T-helper 2 cell (primary cell): ENCODE data around the gene GPR146.
A peak's percentile ranks its signal among the peaks of the same experiment; 100 is the strongest.
"Not testable (repeated sequence)": the region's sequence is repeated elsewhere in the genome, so short reads cannot be mapped to it uniquely, and the experiment has no call there.

Source experiments
- DNase-seq, 5 experiments: peaks; one replicate each; pipeline versions ENCODE4 v3.0.0 to v3.0.0-alpha.2; 2012 to 2022

The GPR146 gene

GRCh38 chr7:1026721-1027161, 17.6 kb upstream of the GPR146 start:
- no peak for DNase-seq

DNA sequence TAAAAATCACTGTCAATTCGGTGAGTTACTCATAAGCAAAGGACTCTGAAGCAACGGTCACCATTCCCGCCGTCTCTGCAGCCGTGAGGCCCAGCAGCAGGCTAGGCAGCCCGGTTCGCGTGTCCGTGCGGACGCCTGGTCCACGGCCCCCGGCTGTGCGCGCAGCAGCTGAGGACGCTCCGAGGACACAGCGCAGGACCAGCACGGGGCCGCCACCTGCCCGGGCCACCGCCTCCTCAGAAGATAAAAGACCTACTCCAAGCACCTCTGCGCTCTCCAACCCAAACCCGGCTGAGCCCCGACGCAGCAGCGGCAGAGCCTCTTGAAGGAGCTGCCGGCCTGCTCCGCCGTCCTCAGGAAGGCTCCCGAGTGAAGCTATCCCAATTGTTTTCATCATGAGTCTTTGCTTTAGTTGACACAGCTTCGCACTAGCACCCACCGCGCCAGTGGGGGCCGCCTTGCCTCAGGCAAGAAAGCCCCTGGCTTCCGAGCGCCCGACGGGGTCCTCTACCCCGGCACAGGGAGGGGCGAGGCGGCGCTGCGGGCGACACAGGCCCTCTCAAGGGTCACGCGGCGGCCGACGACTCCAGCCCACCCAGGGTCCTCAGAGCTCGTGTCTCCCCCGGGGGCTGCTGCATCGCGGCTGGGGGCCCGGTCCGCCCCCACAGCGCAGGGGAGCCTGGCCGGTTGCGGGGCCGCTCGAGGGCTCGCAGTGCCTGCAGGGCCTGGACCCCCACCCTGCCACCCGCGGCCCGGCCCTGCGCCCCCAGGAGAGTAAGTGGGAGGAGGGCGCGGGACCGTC, 16.9 kb upstream of the GPR146 start:
- DNase-seq = no peak

DNA sequence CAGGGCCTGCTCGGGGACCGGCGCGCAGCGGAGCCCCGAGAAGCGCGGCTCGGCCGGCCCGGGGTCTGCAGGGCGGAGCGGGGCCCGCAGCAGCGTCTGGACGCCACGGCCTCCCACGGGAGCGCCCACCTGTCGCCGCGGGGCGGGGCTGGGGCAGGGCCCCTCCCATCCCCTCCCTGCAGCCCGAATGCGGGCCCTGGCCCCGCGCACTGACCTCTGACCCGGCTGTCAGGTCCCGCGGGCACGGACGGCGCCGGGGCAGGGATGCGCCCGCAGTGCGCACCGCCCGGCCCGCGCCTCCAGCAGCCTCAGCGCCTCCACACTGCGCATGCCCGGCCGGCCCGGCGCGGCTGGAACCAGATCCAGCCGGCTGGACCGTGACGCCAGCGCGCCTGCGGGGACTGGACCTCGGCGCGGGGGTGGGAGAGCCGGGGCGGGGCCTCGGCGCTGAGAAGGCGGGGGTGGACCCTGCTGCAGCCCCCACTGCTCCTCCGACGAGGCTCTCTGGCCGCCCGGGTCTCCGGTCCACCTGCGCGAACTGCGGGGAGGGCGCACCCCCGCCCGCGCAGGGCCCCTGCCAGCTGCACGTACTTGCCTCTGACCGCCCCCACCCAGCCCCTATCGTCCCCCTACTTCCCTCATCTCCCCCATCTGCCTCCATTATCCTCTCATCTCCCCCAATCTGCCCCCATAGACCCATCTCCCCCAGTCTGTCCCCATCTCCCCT, 16.1 kb upstream of the GPR146 start:
- peak; percentile 67 to 90 (median 72) for DNase-seq

GRCh38 chr7:1028775-1029636, 15.3 kb upstream of the GPR146 start:
- DNase-seq = peak in 4 of 5 experiments; percentile 35 to 86 (median 44)

DNA sequence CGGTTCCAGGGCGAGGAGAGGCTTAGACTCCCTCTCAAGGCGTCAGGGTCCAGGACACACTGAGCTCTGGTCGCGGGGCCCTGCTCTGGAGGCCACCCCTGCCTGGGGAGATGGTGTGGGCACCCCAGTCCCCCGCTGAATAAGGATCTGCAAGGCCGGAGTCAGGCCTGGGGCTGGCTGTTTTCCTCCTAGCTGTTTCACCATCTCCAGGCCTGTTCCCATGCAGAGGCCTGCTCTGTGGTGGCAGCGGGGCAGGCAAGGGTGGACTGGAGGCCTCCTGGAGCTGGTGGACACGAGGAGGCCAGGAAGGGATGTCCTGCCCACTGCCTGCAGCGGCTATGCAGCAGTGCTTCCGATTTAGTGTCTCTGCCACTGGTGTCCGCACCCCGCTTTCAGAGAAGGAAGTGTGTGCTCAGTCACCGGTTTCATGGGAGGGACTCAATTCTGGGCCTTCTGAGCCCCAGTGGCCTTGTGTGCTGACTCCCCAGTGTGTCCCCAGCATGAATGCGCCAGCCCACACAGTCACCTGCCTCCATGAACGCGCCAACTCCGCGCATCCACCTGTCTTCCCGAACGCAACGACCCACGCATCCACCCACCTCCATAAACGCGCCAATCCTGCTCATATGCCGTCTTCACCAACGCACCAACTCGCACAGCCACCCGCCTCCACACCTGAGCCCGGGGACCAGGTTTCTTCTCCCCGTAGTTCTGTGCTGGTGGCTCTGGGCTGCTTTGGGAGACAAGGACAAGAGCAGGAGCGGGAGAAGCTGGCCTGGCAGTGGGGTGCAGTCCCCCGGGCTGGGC, 14.5 kb upstream of the GPR146 start:
- no peak for DNase-seq

- no peak for DNase-seq
Observed at GRCh38 chr7:1030444-1031070, 13.8 kb upstream of the GPR146 start.

DNA sequence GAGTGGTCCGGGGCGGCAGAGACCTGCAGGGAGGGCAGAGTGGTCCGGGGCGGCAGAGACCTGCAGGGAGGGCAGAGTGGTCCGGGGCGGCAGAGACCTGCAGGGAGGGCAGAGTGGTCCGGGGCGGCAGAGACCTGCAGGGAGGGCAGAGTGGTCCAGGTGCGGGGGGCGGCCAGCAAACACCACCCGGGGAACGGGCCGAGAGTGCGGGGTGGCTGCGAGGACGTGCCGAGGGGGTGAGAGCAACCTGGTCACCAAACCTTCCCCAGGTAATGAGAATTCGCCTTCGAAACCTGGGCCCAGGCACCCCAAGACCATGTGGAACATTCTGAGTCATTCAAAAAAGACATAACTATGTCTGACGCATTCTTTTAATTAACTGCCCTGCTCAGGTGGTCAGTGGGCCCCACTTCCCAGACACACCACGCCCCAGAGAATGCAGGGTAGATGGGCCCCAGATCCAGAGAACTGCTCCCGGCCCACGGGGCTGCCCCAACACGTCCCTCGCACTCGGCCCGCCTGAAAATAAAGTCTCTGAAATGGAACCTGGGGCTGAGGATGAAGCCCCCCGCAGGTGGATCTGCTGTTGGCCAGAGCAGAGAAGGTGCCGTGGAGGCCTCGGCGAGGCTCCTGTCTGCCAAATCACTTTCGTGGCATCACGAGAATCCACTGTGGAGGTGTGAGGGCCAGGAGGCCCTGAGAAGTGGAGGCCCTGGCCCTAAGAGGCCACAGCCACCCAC, 12.5 kb upstream of the GPR146 start:
- no peak for DNase-seq

- DNase-seq = no peak
Observed at GRCh38 chr7:1032536-1033181, 11.7 kb upstream of the GPR146 start.

- peak in 3 of 5 experiments; percentile 38 to 78 (median 64) for DNase-seq
Observed at GRCh38 chr7:1033546-1034145, 10.7 kb upstream of the GPR146 start.

DNA sequence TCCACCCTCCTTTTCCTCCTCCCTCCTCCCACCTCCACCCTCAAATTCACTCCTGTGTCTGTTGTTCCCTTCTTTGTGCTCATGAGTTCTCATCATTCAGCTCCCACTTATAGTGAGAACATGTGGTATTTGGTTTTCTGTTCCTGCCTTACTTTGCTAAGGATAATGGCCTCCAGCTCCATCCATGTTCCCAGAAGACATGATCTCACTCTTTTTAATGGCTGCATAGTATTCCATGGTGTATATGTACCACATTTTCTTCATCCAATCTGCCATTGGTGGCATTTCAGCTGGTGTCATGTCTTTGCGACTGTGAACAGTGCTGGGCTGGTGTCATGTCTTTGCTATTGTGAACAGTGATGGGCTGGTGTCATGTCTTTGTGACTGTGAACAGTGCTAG, 9.6 kb upstream of the GPR146 start:
- DNase-seq = not testable (repeated sequence)

DNA sequence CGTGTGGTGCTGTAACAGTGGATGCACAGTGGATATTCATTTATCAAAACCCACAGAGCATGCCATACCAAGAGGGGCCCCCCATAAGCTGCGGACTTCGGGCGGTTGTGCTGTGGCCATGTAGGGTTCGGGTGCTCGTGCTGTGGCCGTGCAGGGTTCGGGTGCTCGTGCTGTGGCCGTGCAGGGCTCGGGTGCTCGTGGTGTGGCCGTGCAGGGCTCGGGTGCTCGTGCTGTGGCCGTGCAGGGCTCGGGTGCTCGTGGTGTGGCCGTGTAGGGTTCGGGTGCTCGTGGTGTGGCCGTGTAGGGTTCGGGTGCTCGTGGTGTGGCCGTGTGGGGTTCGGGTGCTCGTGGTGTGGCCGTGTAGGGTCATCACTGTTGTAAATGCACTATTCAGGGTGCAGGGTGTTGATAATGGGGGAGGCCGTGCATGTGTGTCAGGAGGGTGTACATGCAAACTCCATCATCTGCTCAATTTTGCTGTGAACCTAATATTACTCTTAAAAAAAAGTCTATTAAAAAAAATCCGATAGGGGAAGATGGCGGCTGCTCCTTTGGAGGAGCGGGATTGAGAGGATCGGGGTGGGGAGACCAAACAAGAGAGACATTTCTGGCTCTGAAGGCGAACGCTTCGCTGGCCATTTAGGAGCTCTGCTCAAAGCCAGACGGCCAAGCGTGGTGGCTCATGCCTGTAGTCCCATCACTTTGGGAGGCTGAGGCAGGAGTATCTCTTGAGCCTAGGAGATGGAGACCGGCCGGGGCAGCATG, 8.0 kb upstream of the GPR146 start:
- DNase-seq = not testable (repeated sequence)

GRCh38 chr7:1040233-1040632, 4.1 kb upstream of the GPR146 start:
- not testable (repeated sequence) for DNase-seq

DNA sequence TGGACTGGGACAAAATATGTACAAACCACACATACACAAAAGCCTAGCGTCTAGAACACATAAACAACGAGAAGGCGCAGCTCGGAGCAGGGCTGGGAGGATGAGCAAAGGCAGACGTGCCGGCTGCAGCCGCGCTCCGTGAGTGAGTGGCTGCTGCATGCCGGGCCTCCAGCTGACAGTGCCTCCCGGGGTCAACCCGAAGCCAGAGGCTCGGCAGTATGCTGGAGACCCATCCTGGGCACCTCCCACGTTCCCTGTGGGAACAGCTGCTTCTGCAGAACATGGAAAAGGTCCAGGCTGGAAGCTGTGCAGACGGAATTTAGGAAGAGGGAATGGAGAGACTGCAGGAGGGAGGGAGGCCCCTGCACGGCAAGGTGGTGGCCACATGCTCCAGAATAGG, 3.6 kb upstream of the GPR146 start:
- DNase-seq = no peak

- DNase-seq = peak in 1 of 5 experiments; percentile 78
Observed at GRCh38 chr7:1041551-1042491, 2.5 kb upstream of the GPR146 start.

GRCh38 chr7:1042492-1042833, 1.9 kb upstream of the GPR146 start:
- DNase-seq = no peak

DNA sequence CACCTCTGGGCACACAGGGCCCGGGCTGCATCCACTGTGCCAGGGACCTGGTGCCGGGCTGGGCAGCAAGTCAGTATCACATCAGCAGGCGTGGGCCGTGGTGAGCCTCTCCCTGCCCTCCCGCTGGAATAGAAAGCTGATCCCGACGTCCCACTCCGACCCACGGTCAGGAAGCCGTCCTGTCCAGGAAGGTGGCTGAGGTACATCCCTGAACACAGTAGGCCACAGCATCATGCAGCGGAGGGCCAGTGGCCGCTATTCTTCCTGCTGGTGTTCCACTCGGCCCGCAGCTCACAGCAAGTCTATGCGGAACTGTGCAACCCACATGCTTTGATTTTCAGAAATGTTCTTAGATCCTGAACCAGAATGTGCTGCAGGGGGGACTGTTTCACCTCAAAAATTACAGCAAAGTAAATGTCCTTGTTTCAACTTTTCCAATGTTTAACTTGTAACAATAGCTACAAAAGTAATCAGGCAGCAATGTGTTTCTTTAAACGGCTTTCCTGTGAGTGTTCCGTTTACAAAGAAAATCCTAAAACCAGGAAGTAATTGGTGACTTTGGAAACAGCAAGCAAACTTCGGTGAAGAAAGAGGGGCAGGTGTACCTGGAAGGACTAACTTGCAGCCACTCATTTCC, 676 bp upstream of the GPR146 start:
- DNase-seq = no peak
